Stimulated activated CD4-positive, alpha-beta T cell treated with anti-CD3 and anti-CD28 coated beads, Interleukin-1b, Interleukin-23, amount 100 ng/mL, for 24 hours (primary cell): ENCODE measurements around the gene TCP10L.
A peak's percentile ranks its signal among the peaks of the same experiment; 100 is the strongest.
"Not testable (repeated sequence)": the region's sequence is repeated elsewhere in the genome, so short reads cannot be mapped to it uniquely, and the experiment has no call there.

Source experiments
- DNase-seq, 4 experiments: peaks; one replicate each; pipeline ENCODE4 v3.0.0-alpha.2; 2020; ENCODE audit warnings: low read depth in 4 of 4, low spot score in 1 of 4

Gene TCP10L, protein sequence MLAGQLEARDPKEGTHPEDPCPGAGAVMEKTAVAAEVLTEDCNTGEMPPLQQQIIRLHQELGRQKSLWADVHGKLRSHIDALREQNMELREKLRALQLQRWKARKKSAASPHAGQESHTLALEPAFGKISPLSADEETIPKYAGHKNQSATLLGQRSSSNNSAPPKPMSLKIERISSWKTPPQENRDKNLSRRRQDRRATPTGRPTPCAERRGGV

GRCh38 chr21:32585042-32585710 lies at the start of gene TCP10L:
TSS of gene TCP10L (minus strand) at chr21:32585523. CDS start at chr21:32584304, 1,219 bp downstream.
- DNase-seq: no peak

- DNase-seq: no peak
Observed at GRCh38 chr21:32626621-32627196, 41.4 kb upstream of the TCP10L start.

DNA sequence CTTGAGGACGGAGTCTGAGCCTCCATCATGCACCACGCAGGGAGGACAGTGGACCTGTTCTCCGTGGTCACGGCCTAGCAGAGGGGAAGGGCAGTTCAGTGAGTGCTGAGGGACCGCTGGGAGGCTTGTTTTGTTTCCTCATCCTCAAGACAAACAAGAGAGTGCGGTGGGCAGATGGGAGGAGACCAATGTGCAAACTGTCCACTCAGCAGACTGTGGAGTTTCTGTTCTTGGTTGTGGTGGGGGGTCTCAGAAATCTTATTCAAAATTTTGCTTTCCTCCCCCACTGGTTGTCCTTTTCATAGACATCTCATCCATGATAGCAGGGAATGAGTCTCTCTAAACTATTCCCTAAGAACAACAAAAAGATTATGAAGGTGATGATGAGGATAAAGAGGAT lies 32.9 kb upstream of the TCP10L start:
- not testable (repeated sequence) for DNase-seq

GRCh38 chr21:32613436-32614043 lies 28.2 kb upstream of the TCP10L start:
- no peak for DNase-seq

- DNase-seq: no peak
Observed at GRCh38 chr21:32612999-32613337, 27.6 kb upstream of the TCP10L start.

DNA sequence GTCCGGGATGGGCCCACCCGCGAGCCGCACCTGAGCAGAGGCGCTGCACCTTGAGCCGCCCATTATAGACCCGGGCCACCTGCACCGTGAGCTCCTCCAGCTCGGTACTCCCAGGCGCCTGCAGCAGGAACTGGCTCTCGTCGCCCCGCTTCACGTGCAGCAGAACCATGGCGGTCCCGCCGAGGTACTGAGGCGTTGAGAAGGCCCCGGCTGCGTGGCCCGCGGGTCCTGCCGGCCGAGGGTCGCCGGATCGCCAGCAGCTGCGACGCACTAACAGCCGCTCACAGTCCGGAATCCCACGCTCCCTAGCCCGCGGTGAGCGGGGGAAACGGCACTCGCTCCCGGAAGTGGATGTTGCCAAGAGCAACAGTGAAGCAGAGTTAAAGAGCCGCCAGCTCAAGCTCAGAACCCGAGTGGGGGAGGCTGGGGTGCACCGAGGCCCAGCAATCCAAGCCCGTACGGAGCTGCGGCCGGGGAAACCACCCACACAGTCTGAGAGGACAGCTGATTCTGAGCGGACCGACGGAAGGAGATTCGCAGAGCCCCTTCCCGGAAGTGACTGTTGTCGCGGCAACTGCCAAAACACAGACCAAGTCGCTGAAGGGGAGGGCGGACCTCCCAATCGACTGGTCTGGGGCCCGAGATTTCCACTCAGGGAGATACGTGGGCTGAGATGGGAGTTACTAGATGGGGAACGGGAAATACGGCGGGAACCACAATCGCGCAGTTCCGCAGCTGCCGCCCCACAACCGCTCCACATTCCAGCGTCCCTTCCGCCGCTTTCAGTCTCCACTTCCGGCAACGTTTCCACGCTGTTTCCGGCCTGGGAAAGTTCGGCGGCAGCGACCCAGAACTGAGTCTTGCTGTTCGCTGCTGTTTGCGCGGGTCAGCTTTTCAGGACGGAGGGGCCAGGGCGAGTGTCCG lies 27.0 kb upstream of the TCP10L start, which contains the start of gene CFAP298:
TSS of gene CFAP298 (minus strand) at position 303 of the 924 bp plus-strand sequence. CDS start at position 169, 134 bp downstream.
- DNase-seq: peak; percentile 59 to 78 (median 76)

DNA sequence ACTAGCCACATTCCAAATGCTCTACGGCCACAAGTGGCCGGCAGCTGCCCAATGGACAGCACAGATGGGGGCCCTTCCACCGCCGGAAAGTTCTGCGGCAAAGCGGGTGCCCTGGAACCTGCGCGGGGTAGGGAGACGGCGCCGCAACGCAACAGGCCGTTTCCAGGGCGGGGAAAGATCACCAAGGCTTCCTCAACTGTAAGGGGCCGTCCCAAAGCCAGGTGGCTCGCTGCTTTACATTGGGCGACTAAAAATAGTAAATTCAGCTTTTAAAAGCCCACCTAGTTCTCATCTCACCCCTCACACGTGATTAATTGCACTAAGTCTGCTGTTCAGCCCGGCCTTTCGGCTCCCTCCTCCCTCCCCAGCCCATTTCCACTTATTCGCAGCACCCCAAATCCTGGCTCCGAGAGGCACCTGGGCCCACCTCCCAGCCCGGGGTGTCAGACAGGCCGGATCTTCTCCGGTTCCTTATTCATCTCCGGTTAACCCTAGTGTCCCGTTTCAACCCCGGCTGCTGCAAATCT lies 26.2 kb upstream of the TCP10L start:
- peak in 2 of 4 experiments; percentile 7 to 15 for DNase-seq

DNA sequence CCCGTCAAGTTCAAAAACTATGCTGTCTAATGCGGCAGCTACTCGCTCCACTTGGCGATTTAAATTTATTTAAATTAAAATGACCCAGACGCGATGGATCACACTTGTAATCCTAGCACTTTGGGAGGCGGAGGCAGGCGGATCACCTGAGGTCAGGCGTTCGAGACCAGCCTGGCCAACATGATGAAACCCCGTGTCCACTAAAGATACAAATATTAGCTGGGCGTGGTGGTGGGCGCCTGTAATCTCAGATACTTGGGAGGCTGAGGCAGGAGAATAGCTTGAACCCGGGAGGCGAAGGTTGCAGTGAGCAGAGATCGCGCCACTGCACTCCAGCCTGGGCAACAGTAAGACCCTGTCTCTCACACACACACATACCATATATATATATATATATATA lies 25.6 kb upstream of the TCP10L start:
- not testable (repeated sequence) for DNase-seq

DNA sequence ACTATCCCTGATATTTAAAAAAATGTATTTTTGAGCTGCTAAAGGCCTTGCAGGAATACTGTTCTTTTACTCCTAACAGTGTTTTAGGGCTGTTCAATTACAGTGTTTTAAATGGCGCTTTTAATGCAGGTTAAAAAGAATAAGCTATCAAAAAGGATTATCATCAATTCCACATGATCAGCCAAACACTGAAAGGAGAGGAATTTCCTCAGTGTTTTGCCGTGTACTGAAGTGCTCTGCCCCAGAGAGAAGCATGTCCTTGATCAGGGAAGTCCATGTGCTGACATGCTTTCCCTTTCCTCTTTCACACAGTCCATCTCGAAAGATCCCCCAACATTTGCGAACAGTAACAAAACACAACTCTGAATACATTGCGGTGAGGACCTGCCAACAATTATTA lies 23.5 kb upstream of the TCP10L start:
- DNase-seq: no peak

DNA sequence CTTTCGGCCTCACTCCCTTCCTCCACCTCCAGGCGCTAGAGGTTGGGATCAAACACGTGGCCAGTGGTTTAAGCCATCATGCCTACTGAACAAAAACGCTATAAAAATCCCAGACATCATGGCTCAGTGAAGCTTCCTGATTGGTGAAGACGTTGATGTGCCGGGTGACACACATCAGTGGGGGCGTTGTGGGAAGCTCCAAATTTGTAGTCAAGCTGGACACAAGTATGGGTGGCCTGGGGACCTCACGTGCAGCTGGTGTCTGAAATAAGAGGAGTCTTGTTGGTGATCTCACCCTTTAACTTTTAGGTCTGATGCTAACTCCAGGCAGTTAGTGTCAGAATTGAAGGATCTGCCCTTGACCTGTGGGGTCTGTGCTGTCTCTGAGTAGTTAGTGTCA lies 20.1 kb upstream of the TCP10L start:
- no peak for DNase-seq

DNA sequence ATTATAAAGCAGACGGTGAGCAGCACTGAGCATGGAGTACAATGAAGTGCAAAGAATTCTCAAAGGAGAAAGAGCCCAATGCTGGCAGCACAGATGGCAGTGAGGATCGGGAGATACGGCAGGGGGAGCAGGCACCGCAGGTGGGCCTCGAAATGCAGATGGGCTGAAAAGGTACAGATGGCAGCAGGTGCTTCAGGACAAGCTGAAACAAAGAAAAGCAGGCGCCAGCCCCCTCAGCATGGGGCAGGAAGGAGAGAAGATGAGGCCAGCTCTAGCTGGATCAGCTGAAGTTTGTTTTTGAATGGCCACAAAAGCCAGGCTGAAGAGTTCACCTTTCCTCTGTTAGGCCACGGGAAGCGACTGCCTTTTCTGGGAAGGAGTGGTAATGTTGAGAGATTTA lies 19.1 kb upstream of the TCP10L start:
- no peak for DNase-seq

GRCh38 chr21:32603131-32603530 lies 17.8 kb upstream of the TCP10L start:
- DNase-seq: no peak

DNA sequence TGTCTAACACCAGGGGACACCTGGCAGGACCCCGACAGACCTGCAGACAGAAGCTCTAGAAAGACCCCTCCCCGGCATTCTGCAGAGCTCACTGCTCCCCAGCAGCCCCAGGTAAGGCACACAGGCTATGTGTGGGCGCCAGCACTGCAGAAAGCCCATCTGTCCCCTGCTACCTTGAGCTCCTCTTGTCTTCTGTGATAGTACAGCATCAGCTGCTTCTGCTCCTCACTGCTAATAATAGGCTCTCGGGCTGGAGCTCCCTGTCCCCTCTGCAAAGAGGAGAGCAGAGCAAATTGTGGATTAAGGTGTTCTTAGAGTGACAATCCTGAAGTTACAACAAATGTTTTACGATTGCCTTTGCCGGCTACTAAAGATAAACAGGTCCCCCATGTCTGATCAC lies 16.8 kb upstream of the TCP10L start:
- no peak for DNase-seq

DNA sequence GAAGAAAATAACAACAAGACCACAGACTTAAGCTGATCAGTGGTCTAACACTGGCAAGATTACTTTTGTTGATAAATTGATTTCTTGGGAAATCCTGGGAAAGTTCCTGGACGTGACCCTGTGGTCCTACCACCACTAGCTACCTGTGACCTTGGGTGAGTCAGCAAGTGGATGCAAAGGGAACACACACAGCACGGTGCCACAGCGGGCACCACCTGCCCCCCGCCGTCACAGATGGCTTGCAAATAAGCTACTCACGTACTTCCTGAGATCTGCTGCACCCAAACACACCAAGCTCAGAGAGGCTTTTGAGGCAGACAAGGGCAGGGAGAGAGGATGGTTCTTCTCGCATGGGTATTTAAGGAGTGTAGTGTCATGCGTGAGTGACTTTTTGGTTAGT lies 14.2 kb upstream of the TCP10L start:
- DNase-seq: no peak

DNA sequence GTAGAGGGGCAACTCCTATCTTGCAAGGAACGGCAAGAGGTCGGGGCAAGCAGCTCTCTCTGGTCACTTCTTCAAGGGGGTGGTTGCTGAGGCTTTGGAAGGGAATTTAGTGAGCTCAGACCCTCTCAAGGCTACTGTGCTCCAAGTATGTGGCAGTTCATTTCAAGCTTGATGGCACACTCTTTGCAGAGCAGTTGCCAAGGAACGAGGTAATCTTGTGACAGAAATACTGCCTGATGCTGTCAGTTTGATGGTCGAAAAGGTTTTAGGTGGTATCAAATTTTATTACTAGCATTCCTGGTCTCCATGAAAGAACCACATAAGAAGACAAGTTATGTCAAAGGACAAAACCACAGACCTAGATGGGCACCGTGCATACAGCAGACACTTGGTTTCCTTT lies 13.8 kb upstream of the TCP10L start:
- no peak for DNase-seq

- DNase-seq: no peak
Observed at GRCh38 chr21:32597205-32597604, 11.9 kb upstream of the TCP10L start.

- no peak for DNase-seq
Observed at GRCh38 chr21:32595431-32595830, 10.1 kb upstream of the TCP10L start.

DNA sequence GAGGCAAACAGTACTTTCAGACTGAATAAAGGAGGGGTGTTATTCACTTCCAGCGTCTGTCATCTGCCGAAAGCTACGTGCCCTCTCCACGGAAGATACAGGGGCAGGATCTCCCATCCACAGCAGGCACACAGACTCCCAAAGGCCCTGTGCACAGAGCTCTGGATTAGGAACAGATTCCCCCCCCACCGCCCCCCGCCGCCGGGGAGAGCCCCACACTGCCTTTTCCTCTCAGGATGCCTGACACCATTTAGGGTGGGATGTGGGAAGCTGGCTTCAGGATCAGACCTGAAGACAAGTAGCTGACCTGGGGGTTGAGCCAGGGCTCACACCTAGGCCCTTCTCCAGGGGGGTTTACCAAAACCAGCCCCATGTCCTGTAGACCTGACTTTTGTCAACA lies 8.4 kb upstream of the TCP10L start:
- no peak for DNase-seq

- DNase-seq: no peak
Observed at GRCh38 chr21:32592929-32593502, 7.7 kb upstream of the TCP10L start.

- no peak for DNase-seq
Observed at GRCh38 chr21:32590130-32590529, 4.8 kb upstream of the TCP10L start.

DNA sequence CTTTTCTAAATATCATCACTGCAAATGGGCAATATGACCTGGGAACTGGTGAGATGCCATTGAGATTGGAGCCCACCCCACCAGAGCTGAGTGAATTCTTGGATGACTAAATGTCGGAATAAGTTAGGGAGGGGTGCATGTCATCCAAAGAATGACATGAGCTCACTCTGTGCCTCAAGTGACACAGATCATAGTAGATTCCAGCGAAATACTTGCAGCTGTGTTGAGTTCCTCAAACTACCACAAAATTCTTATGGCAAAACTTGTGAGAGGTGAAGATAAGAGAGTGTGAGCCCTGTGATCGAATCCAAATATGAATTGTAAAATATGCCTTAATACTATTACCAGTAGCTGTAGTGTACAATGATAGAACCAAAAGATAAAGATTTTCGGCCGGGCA lies 2.3 kb upstream of the TCP10L start:
- no peak for DNase-seq
